IMR-90 (cell line): ENCODE results near the gene EFS. TPM values are rescaled to one million over a fixed set of nuclear protein-coding genes. Genes with fewer than 3 reads are reported as not detected.
A peak's percentile ranks its signal among the peaks of the same experiment; 100 is the strongest.

Experiments used
- ATAC-seq: fragments of 200-7000 bp; cut with Tn5 transposase; 2 replicates; pipeline ENCODE4 v1.9.1; 2020; ENCODE audit warnings: low read depth, mild to moderate bottlenecking, moderate library complexity
- BruUV-seq: library from RNA; stranded (reverse); fragments of 400-500 nt; replicated peaks from 2 replicates; lab custom pipeline; 2021; lab: Mats Ljungman, UMichigan
- CTCF ChIA-PET: fragments of 300-600 bp; formaldehyde crosslinking; extraction: SDS; loops from one replicate; lab custom pipeline; 2021; ENCODE audit warnings: antibody characterized with exemption; lab: Yijun Ruan, JAX
- POLR2A ChIA-PET: fragments of 300-600 bp; sonication (Branson Sonifier 250); formaldehyde crosslinking; loops from one replicate; lab custom pipeline; 2022; ENCODE audit warnings: antibody characterized with exemption; ENCODE audit not compliant: unreplicated experiment; lab: Charles Lee
- DNase-seq: peaks from one replicate; pipeline ENCODE4 v3.0.0; 2013
- H2AFZ ChIP-seq: replicated peaks from 2 replicates; pipeline ENCODE3; 2013; ENCODE audit warnings: low read length, mild to moderate bottlenecking; ENCODE audit not compliant: poor library complexity
- H2AK5ac ChIP-seq: 2 replicates; pipeline ENCODE4 v1.6.1; 2013; ENCODE audit warnings: low read depth, low read length, inconsistent platforms
- H2AK9ac ChIP-seq: replicated peaks from 2 replicates; pipeline ENCODE3; 2013; ENCODE audit warnings: mild to moderate bottlenecking, low read depth, low read length, moderate library complexity; ENCODE audit not compliant: poor library complexity
- H2BK120ac ChIP-seq: 2 replicates; pipeline ENCODE4 v1.6.1; 2013; ENCODE audit warnings: low read depth, low read length, inconsistent platforms
- H2BK15ac ChIP-seq: 3 replicates; pipeline ENCODE4 v1.6.1; 2013; ENCODE audit warnings: low read depth, low read length, inconsistent platforms
- H2BK20ac ChIP-seq: 2 replicates; pipeline ENCODE4 v1.6.1; 2013; ENCODE audit warnings: low read depth, mild to moderate bottlenecking, inconsistent platforms, low read length, moderate library complexity
- H2BK5ac ChIP-seq: 2 replicates; pipeline ENCODE4 v1.6.1; 2013; ENCODE audit warnings: mild to moderate bottlenecking, low read depth, low read length, inconsistent platforms; ENCODE audit not compliant: poor library complexity, severe bottlenecking
- H3K14ac ChIP-seq: replicated peaks from 2 replicates; pipeline ENCODE4 v1.6.1; 2013; ENCODE audit warnings: low read depth, low read length, inconsistent platforms
- H3K18ac ChIP-seq: 2 replicates; pipeline ENCODE4 v1.6.1; 2013; ENCODE audit warnings: low read depth, low read length, control low read depth
- H3K23ac ChIP-seq: 2 replicates; pipeline ENCODE4 v1.6.1; 2013; ENCODE audit warnings: low read depth, low read length, inconsistent platforms
- H3K27ac ChIP-seq: 2 replicates; pipeline ENCODE4 v1.5.1; 2013; ENCODE audit warnings: mild to moderate bottlenecking, control low read depth, low read length; ENCODE audit not compliant: insufficient read depth
- H3K27me3 ChIP-seq: 2 replicates; pipeline ENCODE4 v1.6.1; 2013; ENCODE audit warnings: low read length; ENCODE audit not compliant: control insufficient read depth, insufficient read depth
- H3K36me3 ChIP-seq: 2 replicates; pipeline ENCODE4 v1.6.1; 2013; ENCODE audit warnings: low read length, mixed read lengths; ENCODE audit not compliant: control insufficient read depth, insufficient read depth
- H3K4ac ChIP-seq: 2 replicates; pipeline ENCODE4 v1.6.1; 2013; ENCODE audit warnings: low read depth, low read length, inconsistent platforms
- H3K4me1 ChIP-seq: 2 replicates; pipeline ENCODE4 v1.6.1; 2013; ENCODE audit warnings: low read length, mixed read lengths; ENCODE audit not compliant: control insufficient read depth, insufficient read depth
- H3K4me2 ChIP-seq: 2 replicates; pipeline ENCODE4 v1.6.1; 2013; ENCODE audit warnings: low read depth, mild to moderate bottlenecking, control low read depth, low read length, moderate library complexity
- H3K4me3 ChIP-seq: 2 replicates; pipeline ENCODE4 v1.5.1; 2013; ENCODE audit warnings: low read depth, mild to moderate bottlenecking, control low read depth, low read length, moderate library complexity; ENCODE audit not compliant: insufficient read depth
- H3K56ac ChIP-seq: 2 replicates; pipeline ENCODE4 v1.6.1; 2013; ENCODE audit warnings: low read length, inconsistent platforms; ENCODE audit not compliant: insufficient read depth; ENCODE audit errors: extremely low read depth
- H3K79me1 ChIP-seq, 2 experiments: 2 replicates each; pipeline ENCODE4 v1.6.1; 2013; ENCODE audit warnings: low read length in 2 of 2, inconsistent platforms in 1 of 2, low read depth in 1 of 2
- H3K9ac ChIP-seq: 2 replicates; pipeline ENCODE4 v1.6.1; 2013; ENCODE audit warnings: low read depth, low read length, control low read depth
- H3K9me1 ChIP-seq: 2 replicates; pipeline ENCODE4 v1.6.1; 2013; ENCODE audit warnings: low read length, inconsistent platforms; ENCODE audit not compliant: insufficient read depth
- H3K9me3 ChIP-seq: 2 replicates; pipeline ENCODE4 v1.6.1; 2013; ENCODE audit warnings: low read length; ENCODE audit not compliant: control insufficient read depth, insufficient read depth
- H4K20me1 ChIP-seq: 2 replicates; pipeline ENCODE4 v1.6.1; 2013; ENCODE audit warnings: low read length, inconsistent platforms; ENCODE audit not compliant: insufficient read depth
- H4K5ac ChIP-seq: 2 replicates; pipeline ENCODE4 v1.6.1; 2013; ENCODE audit warnings: mild to moderate bottlenecking, low read depth, low read length, control low read depth
- H4K8ac ChIP-seq, 2 experiments: 2 replicates each; pipeline ENCODE4 v1.6.1; 2013; ENCODE audit warnings: low read depth in 2 of 2, low read length in 2 of 2, control low read depth in 1 of 2, inconsistent platforms in 1 of 2
- H4K91ac ChIP-seq: 2 replicates; pipeline ENCODE4 v1.6.1; 2013; ENCODE audit warnings: low read depth, low read length, inconsistent platforms; ENCODE audit not compliant: insufficient read depth
- BHLHE40 ChIP-seq: fragments of 150-350 bp; IDR thresholded peaks from 2 replicates; pipeline ENCODE4 v1.6.1; 2016; ENCODE audit warnings: mild to moderate bottlenecking, low read depth, low read length
- CEBPB ChIP-seq: IDR thresholded peaks from 2 replicates; pipeline ENCODE4 v1.6.1; 2012; ENCODE audit warnings: low read depth, low read length, improper control_type of control experiment
- CHD1 ChIP-seq: IDR thresholded peaks from 2 replicates; pipeline ENCODE4 v1.6.1; 2012; ENCODE audit warnings: low read depth, low read length, improper control_type of control experiment
- MAFK ChIP-seq: IDR thresholded peaks from 2 replicates; pipeline ENCODE4 v1.6.1; 2012; ENCODE audit warnings: low read depth, low read length, improper control_type of control experiment
- MAZ ChIP-seq: IDR thresholded peaks from 2 replicates; pipeline ENCODE4 v1.6.1; 2012; ENCODE audit warnings: low read depth, mild to moderate bottlenecking, low read length, improper control_type of control experiment, moderate library complexity, borderline replicate concordance
- NFE2L2 ChIP-seq: fragments of 150-350 bp; IDR thresholded peaks from 2 replicates; pipeline ENCODE4 v1.6.1; 2016; ENCODE audit warnings: low read depth, mild to moderate bottlenecking, low read length
- RCOR1 ChIP-seq: IDR thresholded peaks from 2 replicates; pipeline ENCODE4 v1.6.1; 2012; ENCODE audit warnings: mild to moderate bottlenecking, low read length, improper control_type of control experiment; ENCODE audit not compliant: insufficient replicate concordance
- RFX5 ChIP-seq: IDR thresholded peaks from 2 replicates; pipeline ENCODE4 v1.8.0; 2012; ENCODE audit warnings: low read depth, mild to moderate bottlenecking, low read length, moderate library complexity
- SMC3 ChIP-seq: fragments of 150-350 bp; IDR thresholded peaks from 2 replicates; pipeline ENCODE4 v1.6.1; 2016; ENCODE audit warnings: low read depth, mild to moderate bottlenecking, antibody characterized with exemption, low read length, moderate library complexity
- USF2 ChIP-seq: fragments of 150-350 bp; IDR thresholded peaks from 2 replicates; pipeline ENCODE4 v1.6.1; 2017; ENCODE audit warnings: mild to moderate bottlenecking, antibody characterized with exemption, low read length, low read depth
- WGBS, 2 experiments: methylation state at CpG; one replicate each; pipeline versions ENCODE4 v1.1.5 to v1.1.7; 2013; ENCODE audit warnings: missing lambda C conversion rate in 2 of 2; ENCODE audit not compliant: insufficient read length in 1 of 2; ENCODE audit errors: extremely low coverage in 2 of 2; 5-methylcytosine and 5-hydroxymethylcytosine counted together
- dilution Hi-C: fragments of 300-500 bp; cut with HindIII; formaldehyde crosslinking; loops from one replicate; pipeline ENCODE4 v1.14.3; 2018; ENCODE audit warnings: low sequenced_read_pairs; ENCODE audit not compliant: unreplicated experiment
- in situ Hi-C: fragments of 300-500 bp; cut with MboI; formaldehyde crosslinking; loops from 3 replicates; pipeline ENCODE4 v1.14.3; 2019; ENCODE audit warnings: low sequenced_read_pairs, inconsistent platforms, mixed read lengths
- intact Hi-C: fragments of 100-400 bp; cut with micrococcal nuclease; formaldehyde crosslinking; loops from 2 replicates; pipeline ENCODE4 v1.10.0; 2022
- polyA plus RNA-seq, 3 experiments: library from polyadenylated mRNA; depleted of rRNA; stranded (reverse); fragments of >200 nt; gene quantifications; 2 replicates each; pipeline ENCODE4 v1.2.3, GENCODE V29; 2012; ENCODE audit warnings: low replicate concordance in 1 of 3
- total RNA-seq: library from RNA; depleted of rRNA; stranded (reverse); fragments of >200 nt; gene quantifications from 2 replicates; pipeline ENCODE4 v1.2.3, GENCODE V29; 2012
- TF ChIP-seq, protein P1 (sequence below): conservative IDR thresholded peaks from 2 replicates; pipeline ENCODE4 v1.5.1; 2012; ENCODE audit warnings: mild to moderate bottlenecking, low read depth, low read length, improper control_type of control experiment

Gene EFS
- total and polyA plus RNA-seq, 2 of the 4 experiments (the other 2 are of a cell fraction) = 2.2 to 11.6 TPM

DNA sequence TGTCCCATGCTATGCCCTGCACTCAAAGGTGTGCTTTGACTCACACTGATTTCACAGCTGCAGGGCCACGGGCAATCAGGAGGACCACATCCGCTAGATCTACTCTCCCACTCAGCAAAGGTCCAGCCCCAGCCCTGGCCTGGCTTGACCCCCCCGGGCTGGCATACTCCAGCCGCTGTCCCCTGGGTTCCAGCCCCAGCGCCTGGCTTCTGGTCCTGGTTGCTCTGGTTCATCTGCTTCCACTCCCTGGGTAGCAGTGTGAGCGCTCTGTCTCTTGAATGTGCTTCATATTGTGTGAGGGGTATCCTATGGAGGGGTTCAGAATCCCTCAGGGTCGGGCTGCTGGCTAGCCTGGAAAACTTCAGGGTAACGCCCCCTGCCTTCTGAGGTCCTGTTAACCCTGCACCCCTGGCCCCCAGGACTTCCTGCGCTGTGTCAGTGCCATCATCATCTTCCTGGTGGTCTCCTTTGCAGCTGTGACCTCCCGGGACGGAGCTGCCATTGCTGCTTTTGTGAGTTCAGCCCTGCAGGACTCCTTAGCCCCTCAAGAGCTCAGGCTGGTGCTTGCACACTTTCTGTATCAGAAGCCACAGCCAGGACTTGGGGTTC is 13.7 kb upstream of the EFS start:
- Histone ChIP-seq H4K5ac (no peak overlapping the region), H2BK15ac (no peak overlapping the region), H3K56ac (no peak overlapping the region), H3K9me3 (no peaks in the 10 kb centered on the region), H2AFZ (peak overlapping the region; percentile 15), H2AK5ac (no peak overlapping the region), H2BK5ac (no peak overlapping the region), H3K9me1 (no peaks in the 10 kb centered on the region), H3K4me1 (no peaks in the 10 kb centered on the region), H4K91ac (no peak overlapping the region), H3K23ac (no peak overlapping the region), H4K20me1 (no peaks in the 10 kb centered on the region), H3K79me1 (no peaks in the 10 kb centered on the region), H3K18ac (no peak overlapping the region), H3K27me3 (peaks cover 40% of the 10 kb centered on the region; the same call in 1 of the 2 replicates), H2BK20ac (no peak overlapping the region), H3K9ac (no peak overlapping the region), H3K27ac (no peak overlapping the region), H2AK9ac (no peak overlapping the region), H2BK120ac (no peak overlapping the region), H3K4me3 (no peak overlapping the region), H3K4me2 (no peak overlapping the region), H3K4ac (no peak overlapping the region), H4K8ac (no peak overlapping the region), H3K36me3 (no peaks in the 10 kb centered on the region), H3K14ac (no peak overlapping the region)
- ATAC-seq (no peak), DNase-seq (no peak)
- intact Hi-C loops = no loop called here
- ChIA-PET POLR2A (interaction anchor here (0.5 to 0.6 kb wide), 2 partner anchors 41 to 50 kb away, joined by 3 read pairs; no protein-coding TSS in a partner anchor), CTCF (interaction anchor here (0.9 kb wide), 1 partner anchor 12 kb away, joined by 5 read pairs; no protein-coding TSS in a partner anchor)
- WGBS, 2 experiments = 52% methylated on average over 4 of the region's 11 CpGs; no CpG with 5 or more reads in 1 of the 2 experiments
- TF ChIP-seq MAFK (no peak), CHD1 (no peak), BHLHE40 (no peak), RFX5 (no peak), USF2 (no peak), NFE2L2 (no peak), MAZ (no peak), RCOR1 (no peak), CEBPB (no peak), SMC3 (no peak)
- TF ChIP-seq, protein P1, sequence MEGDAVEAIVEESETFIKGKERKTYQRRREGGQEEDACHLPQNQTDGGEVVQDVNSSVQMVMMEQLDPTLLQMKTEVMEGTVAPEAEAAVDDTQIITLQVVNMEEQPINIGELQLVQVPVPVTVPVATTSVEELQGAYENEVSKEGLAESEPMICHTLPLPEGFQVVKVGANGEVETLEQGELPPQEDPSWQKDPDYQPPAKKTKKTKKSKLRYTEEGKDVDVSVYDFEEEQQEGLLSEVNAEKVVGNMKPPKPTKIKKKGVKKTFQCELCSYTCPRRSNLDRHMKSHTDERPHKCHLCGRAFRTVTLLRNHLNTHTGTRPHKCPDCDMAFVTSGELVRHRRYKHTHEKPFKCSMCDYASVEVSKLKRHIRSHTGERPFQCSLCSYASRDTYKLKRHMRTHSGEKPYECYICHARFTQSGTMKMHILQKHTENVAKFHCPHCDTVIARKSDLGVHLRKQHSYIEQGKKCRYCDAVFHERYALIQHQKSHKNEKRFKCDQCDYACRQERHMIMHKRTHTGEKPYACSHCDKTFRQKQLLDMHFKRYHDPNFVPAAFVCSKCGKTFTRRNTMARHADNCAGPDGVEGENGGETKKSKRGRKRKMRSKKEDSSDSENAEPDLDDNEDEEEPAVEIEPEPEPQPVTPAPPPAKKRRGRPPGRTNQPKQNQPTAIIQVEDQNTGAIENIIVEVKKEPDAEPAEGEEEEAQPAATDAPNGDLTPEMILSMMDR = no peak
- BruUV-seq = no TSS peak
- dilution Hi-C loops = no loop called here
- in situ Hi-C loops = loop anchor here (10.0 kb wide), 1 partner anchor 54 kb away; the partner anchor contains the start of gene PABPN1
